Adrenal gland (tissue), 5 donors: ENCODE measurements around the gene STOM.

ENCODE experiments used
- CTCF ChIP-seq, 6 experiments: fragments of 450-650 bp in 4 of 6; fragments of 200-600 bp in 2 of 6; sonication (generic) in 1 of 6; IDR thresholded peaks; 1 replicate in 5 of 6; 2 replicates in 1 of 6; pipeline versions ENCODE4 v1.5.1 to v1.8.0; 2016 to 2021; ENCODE audit warnings: antibody characterized with exemption in 6 of 6, mild to moderate bottlenecking in 2 of 6, moderate library complexity in 1 of 6
- POLR2A ChIP-seq, 2 donors: fragments of 450-650 bp; IDR thresholded peaks; one replicate each; pipeline ENCODE4 v1.6.1; 2017; ENCODE audit warnings: antibody characterized with exemption in 2 of 2, mild to moderate bottlenecking in 2 of 2, moderate library complexity in 1 of 2
- donor health status: DM: no; HTN: no; CAD: no.

- TF ChIP-seq CTCF (IDR thresholded peaks at IDR 0.05) (no peak), POLR2A (IDR thresholded peaks at IDR 0.05) (no peak)
Observed at GRCh38 chr9:121307976-121308375, 62.1 kb downstream of the STOM start.
